ENCODE measurements around the gene LRMDA. TPM values are rescaled to one million over a fixed set of nuclear protein-coding genes. Genes with fewer than 3 reads are reported as not detected.

Gene LRMDA
- total RNA-seq, 1 donor from 2014 or later: not detected

GRCh38 chr10:76451911-76452310 lies 1020.5 kb downstream of the LRMDA start:
- Mint-ChIP-seq H3K27me3 (no peaks in the 10 kb centered on the region), H3K4me3 (no peak overlapping the region), H3K4me1 (no peaks in the 10 kb centered on the region), H3K9me3 (no peaks in the 10 kb centered on the region), H3K27ac (no peak overlapping the region), H3K36me3 (ENCODE audit: low read depth) (no peaks in the 10 kb centered on the region)
- TF ChIP-seq CTCF (IDR thresholded peaks at IDR 0.05): no peak
- ChIA-PET POLR2A (no interaction called here), CTCF (no interaction called here)
- ATAC-seq (ENCODE audit: low read depth) (no peak), DNase-seq (no peak)
- intact Hi-C loops (cut with micrococcal nuclease): no loop called here

GRCh38 chr10:76453332-76453731 lies 1021.9 kb downstream of the LRMDA start:
- H3K4me1 Mint-ChIP-seq: no peaks in the 10 kb centered on the region
- no peaks in the 10 kb centered on the region for H3K36me3 Mint-ChIP-seq (ENCODE audit: low read depth)
- H3K27me3 Mint-ChIP-seq: no peaks in the 10 kb centered on the region
- no peak for TF ChIP-seq CTCF (IDR thresholded peaks at IDR 0.05)
- H3K9me3 Mint-ChIP-seq: no peaks in the 10 kb centered on the region
- intact Hi-C loops (cut with micrococcal nuclease): no loop called here
- POLR2A ChIA-PET: no interaction called here
- no peak for ATAC-seq (ENCODE audit: low read depth)
- no peak for DNase-seq
- H3K27ac Mint-ChIP-seq: no peak overlapping the region
- CTCF ChIA-PET: no interaction called here
- H3K4me3 Mint-ChIP-seq: no peak overlapping the region

- H3K4me1 Mint-ChIP-seq: no peaks in the 10 kb centered on the region
- POLR2A ChIA-PET: no interaction called here
Observed at GRCh38 chr10:76453997-76454396, 1022.6 kb downstream of the LRMDA start.

GRCh38 chr10:76454506-76455140 lies 1023.2 kb downstream of the LRMDA start:
- ATAC-seq (ENCODE audit: low read depth) (no peak), DNase-seq (no peak)
- H3K4me1 Mint-ChIP-seq: no peaks in the 10 kb centered on the region
- H3K36me3 Mint-ChIP-seq (ENCODE audit: low read depth): no peaks in the 10 kb centered on the region
- intact Hi-C loops (cut with micrococcal nuclease): no loop called here
- no peak overlapping the region for H3K27ac Mint-ChIP-seq
- TF ChIP-seq CTCF (IDR thresholded peaks at IDR 0.05): no peak
- ChIA-PET POLR2A (no interaction called here), CTCF (no interaction called here)
- no peaks in the 10 kb centered on the region for H3K9me3 Mint-ChIP-seq
- H3K27me3 Mint-ChIP-seq: no peaks in the 10 kb centered on the region
- no peak overlapping the region for H3K4me3 Mint-ChIP-seq

More at GRCh38 chr10:76453997-76454396, 1022.6 kb downstream of the LRMDA start:
- CTCF ChIA-PET: no interaction called here
- intact Hi-C loops (cut with micrococcal nuclease): no loop called here
- no peak for DNase-seq
- Mint-ChIP-seq H3K27me3 (no peaks in the 10 kb centered on the region), H3K4me3 (no peak overlapping the region), H3K9me3 (no peaks in the 10 kb centered on the region), H3K36me3 (ENCODE audit: low read depth) (no peaks in the 10 kb centered on the region), H3K27ac (no peak overlapping the region)
- ATAC-seq (ENCODE audit: low read depth): no peak
- no peak for TF ChIP-seq CTCF (IDR thresholded peaks at IDR 0.05)

- intact Hi-C loops (cut with micrococcal nuclease): no loop called here
- no peak for TF ChIP-seq CTCF (IDR thresholded peaks at IDR 0.05)
- ChIA-PET POLR2A (no interaction called here), CTCF (no interaction called here)
- Mint-ChIP-seq H3K4me1 (no peaks in the 10 kb centered on the region), H3K27me3 (no peaks in the 10 kb centered on the region), H3K27ac (no peak overlapping the region), H3K36me3 (ENCODE audit: low read depth) (no peaks in the 10 kb centered on the region), H3K4me3 (no peak overlapping the region), H3K9me3 (no peaks in the 10 kb centered on the region)
- ATAC-seq (ENCODE audit: low read depth): no peak
- no peak for DNase-seq
Observed at GRCh38 chr10:76456197-76456596, 1024.8 kb downstream of the LRMDA start.

Data from activated B cell treated with CpG ODN at 0.5 μM for 24 hours (primary cell).